GM15510 (cell line): Measurements from ENCODE around the gene C11orf68.

ENCODE experiments used
- POLR2A ChIP-seq: IDR thresholded peaks from 3 replicates; pipeline ENCODE4 v1.6.1; 2011; ENCODE audit warnings: borderline replicate concordance; ENCODE audit not compliant: insufficient read length; ENCODE audit errors: extremely low read depth

The C11orf68 gene

GRCh38 chr11:65872586-65873317 is 46.1 kb downstream of the C11orf68 start, which contains the start of gene EFEMP2:
TSS of gene EFEMP2 (minus strand) at chr11:65872800. CDS start at chr11:65872354, 446 bp downstream.
- no peak for TF ChIP-seq POLR2A

- TF ChIP-seq POLR2A = no peak
Observed at GRCh38 chr11:65871811-65872548, 46.9 kb downstream of the C11orf68 start.

GRCh38 chr11:65870706-65871681 is 47.9 kb downstream of the C11orf68 start:
- TF ChIP-seq POLR2A = no peak

GRCh38 chr11:65870307-65870658 is 48.6 kb downstream of the C11orf68 start:
- TF ChIP-seq POLR2A = no peak

GRCh38 chr11:65869643-65870306 is 49.1 kb downstream of the C11orf68 start:
- no peak for TF ChIP-seq POLR2A

- no peak for TF ChIP-seq POLR2A
Observed at GRCh38 chr11:65868907-65869306, 50.0 kb downstream of the C11orf68 start.

GRCh38 chr11:65868076-65868667 is 50.7 kb downstream of the C11orf68 start:
- TF ChIP-seq POLR2A = no peak

GRCh38 chr11:65867284-65868071 is 51.4 kb downstream of the C11orf68 start:
- TF ChIP-seq POLR2A = no peak
